ENCODE results near the gene DPP4.

DNA sequence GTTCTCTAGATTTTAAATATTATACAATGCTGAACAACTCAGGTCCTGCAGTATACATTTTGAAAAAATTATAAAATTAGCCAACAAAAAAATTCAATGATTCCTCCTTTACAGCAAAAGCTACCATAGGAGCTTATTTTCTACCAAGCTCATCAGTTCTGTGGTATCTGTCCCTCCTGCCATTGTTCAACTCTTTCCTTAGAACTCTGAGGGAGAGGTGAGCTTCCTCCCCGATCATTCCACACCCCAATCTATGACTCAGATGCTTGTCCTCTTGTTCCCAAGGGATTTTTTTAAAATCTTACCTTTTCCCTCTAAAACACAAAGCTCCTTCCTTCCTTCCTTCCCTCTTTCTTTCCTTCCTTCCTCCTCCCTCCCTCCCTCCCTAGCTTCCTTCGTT is 13.5 kb downstream of the DPP4 start:
- TF ChIP-seq, protein P1, sequence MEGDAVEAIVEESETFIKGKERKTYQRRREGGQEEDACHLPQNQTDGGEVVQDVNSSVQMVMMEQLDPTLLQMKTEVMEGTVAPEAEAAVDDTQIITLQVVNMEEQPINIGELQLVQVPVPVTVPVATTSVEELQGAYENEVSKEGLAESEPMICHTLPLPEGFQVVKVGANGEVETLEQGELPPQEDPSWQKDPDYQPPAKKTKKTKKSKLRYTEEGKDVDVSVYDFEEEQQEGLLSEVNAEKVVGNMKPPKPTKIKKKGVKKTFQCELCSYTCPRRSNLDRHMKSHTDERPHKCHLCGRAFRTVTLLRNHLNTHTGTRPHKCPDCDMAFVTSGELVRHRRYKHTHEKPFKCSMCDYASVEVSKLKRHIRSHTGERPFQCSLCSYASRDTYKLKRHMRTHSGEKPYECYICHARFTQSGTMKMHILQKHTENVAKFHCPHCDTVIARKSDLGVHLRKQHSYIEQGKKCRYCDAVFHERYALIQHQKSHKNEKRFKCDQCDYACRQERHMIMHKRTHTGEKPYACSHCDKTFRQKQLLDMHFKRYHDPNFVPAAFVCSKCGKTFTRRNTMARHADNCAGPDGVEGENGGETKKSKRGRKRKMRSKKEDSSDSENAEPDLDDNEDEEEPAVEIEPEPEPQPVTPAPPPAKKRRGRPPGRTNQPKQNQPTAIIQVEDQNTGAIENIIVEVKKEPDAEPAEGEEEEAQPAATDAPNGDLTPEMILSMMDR (IDR thresholded peaks at IDR 0.05): no peak
- TF ChIP-seq NPAS2 (CRISPR knock-in tag; IDR thresholded peaks at IDR 0.05; ENCODE audit: borderline replicate concordance) (no peak), MAX (IDR thresholded peaks at IDR 0.05) (no peak)
